ENCODE data around the gene ERBB2.

GRCh38 chr17:39732586-39732985 is 32.7 kb downstream of the ERBB2 start:
- no peak for TF ChIP-seq POLR2AphosphoS5 (IDR thresholded peaks at IDR 0.05; ENCODE audit: borderline replicate concordance, low read depth, low read length)
- TF ChIP-seq FOXP2 (optimal IDR thresholded peaks at IDR 0.05; ENCODE audit: control extremely low read depth, extremely low read length, insufficient read depth) = no peak
- TF ChIP-seq EZH2 (IDR thresholded peaks at IDR 0.05) = no peak
